Heart left ventricle (tissue), 16 donors: ENCODE data around the gene HAND2. TPM values are rescaled to one million over a fixed set of nuclear protein-coding genes. Genes with fewer than 3 reads are reported as not detected.
A peak's percentile ranks its signal among the peaks of the same experiment; 100 is the strongest.

Source experiments
- ATAC-seq, 4 donors: fragments of 200-7000 bp; cut with Tn5 transposase; one replicate each; pipeline ENCODE4 v1.9.1; 2020 to 2022; ENCODE audit warnings: moderate library complexity in 4 of 4, mild to moderate bottlenecking in 3 of 4, moderate number of reproducible peaks in 1 of 4
- DNase-seq, 5 donors: peaks; one replicate each; pipeline ENCODE4 v3.0.0-alpha.2; 2020
- H3K27ac ChIP-seq, 12 donors: fragments of 200-600 bp; sonication (generic) in 4 of 12; one replicate each; pipeline versions ENCODE4 v1.5.0 to v1.8.0; 2016 to 2022; ENCODE audit warnings: mild to moderate bottlenecking in 2 of 12
- H3K27me3 ChIP-seq, 9 donors: fragments of 200-600 bp; sonication (generic) in 2 of 9; one replicate each; pipeline versions ENCODE4 v1.5.1 to v1.8.0; 2016 to 2022; ENCODE audit warnings: mild to moderate bottlenecking in 3 of 9
- H3K36me3 ChIP-seq, 9 donors: fragments of 200-600 bp; sonication (generic) in 2 of 9; one replicate each; pipeline versions ENCODE4 v1.5.0 to v1.8.0; 2018 to 2022; ENCODE audit warnings: mild to moderate bottlenecking in 2 of 9
- H3K4me1 ChIP-seq, 12 donors: fragments of 200-600 bp; sonication (generic) in 4 of 12; one replicate each; pipeline versions ENCODE4 v1.5.0 to v1.8.0; 2016 to 2022; ENCODE audit warnings: mild to moderate bottlenecking in 3 of 12
- H3K4me3 ChIP-seq, 12 donors: fragments of 200-600 bp; sonication (generic) in 4 of 12; one replicate each; pipeline versions ENCODE4 v1.5.0 to v1.8.0; 2017 to 2022; ENCODE audit warnings: mild to moderate bottlenecking in 9 of 12, moderate library complexity in 4 of 12
- H3K9me3 ChIP-seq, 12 donors: fragments of 200-600 bp; sonication (generic) in 4 of 12; one replicate each; pipeline versions ENCODE4 v1.5.0 to v1.8.0; 2016 to 2022; ENCODE audit warnings: mild to moderate bottlenecking in 1 of 12
- POLR2A ChIP-seq, 2 donors: fragments of 450-650 bp; IDR thresholded peaks; one replicate each; pipeline ENCODE4 v1.6.1; 2017; ENCODE audit warnings: antibody characterized with exemption in 2 of 2, mild to moderate bottlenecking in 2 of 2, moderate library complexity in 2 of 2
- whole genome bisulfite sequencing, 4 donors: extraction: QIAGEN DNeasy Blood & Tissue Kit in 2 of 4; methylation state at CpG; one replicate each; pipeline versions ENCODE4 v1.1.5 to v1.1.7; 2013 to 2018; 5-methylcytosine and 5-hydroxymethylcytosine counted together
- intact Hi-C, 10 donors: fragments of 100-400 bp; cut with DNase I; formaldehyde crosslinking; loops; one replicate each; pipeline versions ENCODE4 v1.11.1 to v1.14.2; 2022
- polyA plus RNA-seq, 2 donors: library from polyadenylated mRNA; stranded (reverse); fragments of 200-250 nt; gene quantifications; one replicate each; pipeline ENCODE4 v1.2.3, GENCODE V29; 2013
- total RNA-seq, 9 donors: library from RNA; depleted of rRNA in 2 of 9; stranded (reverse); fragments of >200 nt in 2 of 9; fragmentation: NEBNext Ultra II Directional in 3 of 9; extraction: Animal tissue kit (Norgen Biotek cat#: 25700) in 3 of 9; gene quantifications; one replicate each; pipeline versions ENCODE4 v1.1.0 to v1.2.4, GENCODE V29; 2016 to 2023
- TF ChIP-seq, protein P1 (sequence below), 12 donors: fragments of 200-600 bp; sonication (generic) in 4 of 12; IDR thresholded peaks; one replicate each; pipeline versions ENCODE4 v1.5.0 to v1.8.0; 2018 to 2022; ENCODE audit warnings: antibody characterized with exemption in 12 of 12, mild to moderate bottlenecking in 5 of 12
- donor health status: ischemic (EF 13 %, LVEDD 7.1; RV severe dilation, severe dysfunction).
- donor health status: healthy with polysubstance abuse.
- donor health status: DM: no; HTN: yes; CAD: no.
- donor health status: DM: no; HTN: no; CAD: no.
- donor health status: ischemic (EF 25% LVEDD 6.9; RV normal size, moderate dysfunction).
- donor health status: ischemic (EF 25% LVEDD 5.7; RV mildly dilated, moderate dysfunction).
- donor health status: healthy.
- donor health status: DM: yes; HTN: yes; CAD: no.
- donor health status: ischemic (EF 35%, LVEDD 5.7; RV mildly dilated, moderate dysfunction).
- donor health status: nonischemic (EF 11% LVEDD 7.7; RV severe dilation, severe dysfunction).
- donor health status: DM: yes; HTN: yes; CAD: no.
- donor health status: PGD.
- donor health status: ischemic (EF 29% LVEDD 5.4; RV normal size, mild dysfunction).
- donor health status: nonischemic (EF 23%, LVEDD 6.1; RV moderate dilation, normal function).

Gene HAND2
- total and polyA plus RNA-seq, 11 donors, result 72.8 to 188 (median 126) TPM

DNA sequence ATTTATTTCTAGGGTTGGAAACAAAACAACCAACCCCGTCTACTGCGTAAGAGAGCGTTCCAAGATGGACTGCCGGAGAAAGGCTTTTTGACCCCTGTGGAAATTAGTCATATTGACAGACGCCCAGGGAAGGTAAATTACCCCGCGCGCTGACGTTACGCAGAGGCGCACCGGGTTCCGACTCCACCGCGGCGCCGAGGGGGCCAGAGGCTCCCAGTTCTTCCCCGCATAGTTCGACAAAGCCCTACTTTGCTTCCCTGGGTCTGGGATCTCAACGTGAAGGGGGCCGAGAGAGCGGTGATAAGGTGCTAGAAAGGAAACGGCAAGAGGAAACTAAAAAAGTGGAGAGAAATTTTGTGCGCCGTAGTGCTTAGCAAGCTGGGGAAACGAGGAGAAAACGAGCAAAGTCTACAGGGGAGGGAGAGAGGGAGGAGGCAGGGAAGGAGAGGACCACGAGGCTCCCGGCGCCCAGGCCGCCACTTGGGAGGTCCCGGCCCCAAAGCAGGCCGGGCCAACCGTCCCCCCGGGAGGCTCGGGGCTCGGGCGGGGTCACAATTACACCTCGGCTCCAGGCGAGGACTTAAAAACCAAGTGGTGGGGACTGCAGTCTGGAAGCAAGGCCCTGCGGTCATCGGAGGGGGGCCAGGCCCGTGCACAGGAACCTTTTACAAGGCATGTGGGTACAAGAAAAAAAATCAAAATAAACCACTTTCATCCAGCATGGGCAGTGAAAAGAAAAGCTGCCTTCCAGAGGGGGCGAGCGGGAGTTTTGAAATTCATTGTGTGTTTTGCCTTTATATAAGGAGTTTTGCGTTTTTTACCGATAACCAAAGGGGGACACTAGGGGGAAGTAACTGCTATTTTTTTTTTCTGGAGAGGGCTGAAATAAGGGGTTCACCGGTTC, 13.2 kb downstream of the HAND2 start:
- peak in 2 of 4 donors; percentile 3 for ATAC-seq
- Histone ChIP-seq H3K4me1 (peaks cover 0 to 42% (median 20%) of the 10 kb centered on the region in 12 donors), H3K27ac (peak overlapping the region; percentile 59 to 99 (median 94)), H3K27me3 (peaks cover 0 to 94% (median 5%) of the 10 kb centered on the region in 9 donors), H3K9me3 (no peaks in the 10 kb centered on the region), H3K4me3 (peak overlapping the region in 11 of 12 donors; percentile 16 to 59 (median 51)), H3K36me3 (no peaks in the 10 kb centered on the region)
- intact Hi-C loops, result no loop called here
- 16 to 24% (median 21%) methylated on average over 48 of the region's 48 CpGs for whole genome bisulfite sequencing, 4 donors
- TF ChIP-seq, protein P1, sequence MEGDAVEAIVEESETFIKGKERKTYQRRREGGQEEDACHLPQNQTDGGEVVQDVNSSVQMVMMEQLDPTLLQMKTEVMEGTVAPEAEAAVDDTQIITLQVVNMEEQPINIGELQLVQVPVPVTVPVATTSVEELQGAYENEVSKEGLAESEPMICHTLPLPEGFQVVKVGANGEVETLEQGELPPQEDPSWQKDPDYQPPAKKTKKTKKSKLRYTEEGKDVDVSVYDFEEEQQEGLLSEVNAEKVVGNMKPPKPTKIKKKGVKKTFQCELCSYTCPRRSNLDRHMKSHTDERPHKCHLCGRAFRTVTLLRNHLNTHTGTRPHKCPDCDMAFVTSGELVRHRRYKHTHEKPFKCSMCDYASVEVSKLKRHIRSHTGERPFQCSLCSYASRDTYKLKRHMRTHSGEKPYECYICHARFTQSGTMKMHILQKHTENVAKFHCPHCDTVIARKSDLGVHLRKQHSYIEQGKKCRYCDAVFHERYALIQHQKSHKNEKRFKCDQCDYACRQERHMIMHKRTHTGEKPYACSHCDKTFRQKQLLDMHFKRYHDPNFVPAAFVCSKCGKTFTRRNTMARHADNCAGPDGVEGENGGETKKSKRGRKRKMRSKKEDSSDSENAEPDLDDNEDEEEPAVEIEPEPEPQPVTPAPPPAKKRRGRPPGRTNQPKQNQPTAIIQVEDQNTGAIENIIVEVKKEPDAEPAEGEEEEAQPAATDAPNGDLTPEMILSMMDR (IDR thresholded peaks at IDR 0.05), result no peak
- no peak for TF ChIP-seq POLR2A (IDR thresholded peaks at IDR 0.05)
- DNase-seq, result no peak

DNA sequence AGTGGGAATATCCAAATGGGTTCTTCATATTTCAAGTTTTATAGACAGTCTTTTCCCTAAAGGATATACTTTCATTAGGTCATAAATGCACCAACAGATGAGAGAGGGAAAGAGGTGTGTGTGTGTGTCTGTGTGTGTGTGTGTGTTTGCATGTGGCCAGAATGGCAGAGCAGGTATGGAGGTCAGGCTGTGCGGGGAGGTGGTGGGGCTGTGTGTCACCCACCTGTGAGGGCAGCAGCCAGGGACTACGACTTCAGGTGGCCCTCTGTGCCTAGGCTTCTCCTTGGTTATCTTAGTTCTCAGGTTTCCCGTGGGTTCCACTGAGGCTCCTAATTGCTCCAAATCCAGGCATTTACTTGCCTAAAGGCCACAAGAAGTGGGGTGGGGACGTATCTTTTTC, 14.6 kb downstream of the HAND2 start:
- H3K9me3 ChIP-seq, result no peaks in the 10 kb centered on the region
- H3K4me3 ChIP-seq, result no peak overlapping the region
- H3K27ac ChIP-seq, result peak overlapping the region in 2 of 12 donors; percentile 94 to 96
- no peak for TF ChIP-seq POLR2A (IDR thresholded peaks at IDR 0.05)
- TF ChIP-seq, protein P1 (IDR thresholded peaks at IDR 0.05), result no peak
- intact Hi-C loops, result no loop called here
- peaks cover 0 to 41% (median 19%) of the 10 kb centered on the region in 12 donors for H3K4me1 ChIP-seq
- H3K36me3 ChIP-seq, result peaks cover 0 to 3% (median 0%) of the 10 kb centered on the region in 9 donors
- WGBS, 4 donors, result 80 to 87% (median 85%) methylated on average over 4 of the region's 4 CpGs
- DNase-seq, result no peak
- no peak for ATAC-seq
- H3K27me3 ChIP-seq, result peaks cover 0 to 94% (median 5%) of the 10 kb centered on the region in 9 donors

GRCh38 chr4:173514641-173515217, 15.3 kb downstream of the HAND2 start:
- no peak for DNase-seq
- H3K9me3 ChIP-seq, result no peaks in the 10 kb centered on the region
- no peak for ATAC-seq
- no peak for TF ChIP-seq POLR2A (IDR thresholded peaks at IDR 0.05)
- TF ChIP-seq, protein P1 (IDR thresholded peaks at IDR 0.05), result no peak
- peaks cover 0 to 3% (median 0%) of the 10 kb centered on the region in 9 donors for H3K36me3 ChIP-seq
- no peak overlapping the region for H3K4me3 ChIP-seq
- 64 to 72% (median 67%) methylated on average over 4 of the region's 4 CpGs for WGBS, 4 donors
- H3K27ac ChIP-seq, result peak overlapping the region in 1 of 12 donors; percentile 96
- H3K4me1 ChIP-seq, result peaks cover 0 to 45% (median 21%) of the 10 kb centered on the region in 12 donors
- intact Hi-C loops, result no loop called here
- H3K27me3 ChIP-seq, result peaks cover 0 to 96% (median 5%) of the 10 kb centered on the region in 9 donors

DNA sequence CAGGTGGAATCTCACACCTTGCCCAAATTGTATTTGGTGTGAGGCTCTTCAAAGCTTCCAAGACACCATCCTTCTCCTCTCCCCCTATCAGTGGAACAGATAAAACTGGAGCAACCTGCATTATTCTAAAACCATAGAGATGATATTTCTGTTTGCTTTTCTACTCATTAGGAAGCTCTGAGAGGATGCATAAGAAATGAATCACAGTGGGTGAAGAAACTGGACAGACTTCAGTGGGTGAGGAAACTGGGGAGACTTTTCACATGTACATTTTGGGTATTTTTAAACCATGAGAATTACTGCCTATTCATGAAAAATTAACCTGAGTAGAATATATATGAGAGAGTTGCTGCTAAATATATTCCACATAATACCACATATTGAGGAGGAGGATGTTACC, 16.4 kb downstream of the HAND2 start:
- TF ChIP-seq, protein P1 (IDR thresholded peaks at IDR 0.05), result no peak
- TF ChIP-seq POLR2A (IDR thresholded peaks at IDR 0.05), result no peak
- H3K4me1 ChIP-seq, result peaks cover 0 to 43% (median 23%) of the 10 kb centered on the region in 12 donors
- DNase-seq (no peak), ATAC-seq (no peak)
- H3K4me3 ChIP-seq, result no peak overlapping the region
- peaks cover 0 to 3% (median 0%) of the 10 kb centered on the region in 9 donors for H3K36me3 ChIP-seq
- peak overlapping the region in 1 of 12 donors; percentile 96 for H3K27ac ChIP-seq
- H3K9me3 ChIP-seq, result no peaks in the 10 kb centered on the region
- intact Hi-C loops, result no loop called here
- H3K27me3 ChIP-seq, result peaks cover 0 to 96% (median 5%) of the 10 kb centered on the region in 9 donors
